ENCODE results near the gene ATF5. TPM values are rescaled to one million over a fixed set of nuclear protein-coding genes. Genes with fewer than 3 reads are reported as not detected.
A peak's percentile ranks its signal among the peaks of the same experiment; 100 is the strongest.

The ATF5 gene
- total and polyA plus RNA-seq, 12 donors = 6.4 to 33.8 (median 9.9) TPM

DNA sequence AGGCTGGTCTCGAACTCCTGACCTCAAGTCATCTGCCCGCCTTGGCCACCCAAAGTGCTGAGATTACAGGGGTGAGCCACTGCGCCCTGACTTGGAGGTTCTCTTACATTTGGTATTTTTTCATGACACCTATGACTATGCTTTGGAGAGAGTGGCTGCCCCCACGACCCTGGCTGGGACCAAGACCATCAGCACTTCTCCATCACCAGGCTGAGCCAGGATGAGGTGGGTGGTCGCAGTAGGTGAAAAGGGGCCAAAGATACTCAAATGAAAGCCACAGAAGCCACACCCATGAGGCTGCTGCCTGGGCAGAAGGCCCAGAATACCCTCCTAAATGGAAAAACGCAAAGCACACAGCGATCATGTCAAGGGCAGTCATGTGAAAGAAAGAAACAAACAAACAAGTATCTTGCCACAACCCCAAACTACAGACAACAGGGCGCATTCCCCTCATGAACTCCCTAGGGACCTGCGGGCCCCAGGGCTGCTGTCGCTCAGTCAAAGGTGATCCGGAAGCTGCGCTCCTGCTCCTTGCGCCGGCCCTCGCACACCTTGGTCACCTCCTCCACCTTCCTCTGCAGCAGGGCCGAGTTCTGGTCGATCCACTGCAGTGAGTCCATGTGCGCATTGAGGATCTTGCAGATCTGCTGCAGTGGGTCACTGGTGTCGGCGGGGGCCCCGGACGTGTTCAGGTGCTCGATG, 21.1 kb upstream of the ATF5 start:
- Histone ChIP-seq H3K4me3 (no peak overlapping the region), H3K9me3 (no peaks in the 10 kb centered on the region), H3K4me1 (peaks cover 0 to 37% (median 8%) of the 10 kb centered on the region in 9 donors), H3K27ac (no peak overlapping the region), H3K36me3 (peaks cover 0 to 59% (median 12%) of the 10 kb centered on the region in 9 donors), H3K27me3 (no peaks in the 10 kb centered on the region)
- TF ChIP-seq, protein P1, sequence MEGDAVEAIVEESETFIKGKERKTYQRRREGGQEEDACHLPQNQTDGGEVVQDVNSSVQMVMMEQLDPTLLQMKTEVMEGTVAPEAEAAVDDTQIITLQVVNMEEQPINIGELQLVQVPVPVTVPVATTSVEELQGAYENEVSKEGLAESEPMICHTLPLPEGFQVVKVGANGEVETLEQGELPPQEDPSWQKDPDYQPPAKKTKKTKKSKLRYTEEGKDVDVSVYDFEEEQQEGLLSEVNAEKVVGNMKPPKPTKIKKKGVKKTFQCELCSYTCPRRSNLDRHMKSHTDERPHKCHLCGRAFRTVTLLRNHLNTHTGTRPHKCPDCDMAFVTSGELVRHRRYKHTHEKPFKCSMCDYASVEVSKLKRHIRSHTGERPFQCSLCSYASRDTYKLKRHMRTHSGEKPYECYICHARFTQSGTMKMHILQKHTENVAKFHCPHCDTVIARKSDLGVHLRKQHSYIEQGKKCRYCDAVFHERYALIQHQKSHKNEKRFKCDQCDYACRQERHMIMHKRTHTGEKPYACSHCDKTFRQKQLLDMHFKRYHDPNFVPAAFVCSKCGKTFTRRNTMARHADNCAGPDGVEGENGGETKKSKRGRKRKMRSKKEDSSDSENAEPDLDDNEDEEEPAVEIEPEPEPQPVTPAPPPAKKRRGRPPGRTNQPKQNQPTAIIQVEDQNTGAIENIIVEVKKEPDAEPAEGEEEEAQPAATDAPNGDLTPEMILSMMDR (IDR thresholded peaks at IDR 0.05) = no peak
- ATAC-seq = no peak
- no peak for DNase-seq
- intact Hi-C loops (cut with DNase I) = no loop called here
- 91 to 96% methylated on average over 23 of the region's 23 CpGs for WGBS, 2 donors

DNA sequence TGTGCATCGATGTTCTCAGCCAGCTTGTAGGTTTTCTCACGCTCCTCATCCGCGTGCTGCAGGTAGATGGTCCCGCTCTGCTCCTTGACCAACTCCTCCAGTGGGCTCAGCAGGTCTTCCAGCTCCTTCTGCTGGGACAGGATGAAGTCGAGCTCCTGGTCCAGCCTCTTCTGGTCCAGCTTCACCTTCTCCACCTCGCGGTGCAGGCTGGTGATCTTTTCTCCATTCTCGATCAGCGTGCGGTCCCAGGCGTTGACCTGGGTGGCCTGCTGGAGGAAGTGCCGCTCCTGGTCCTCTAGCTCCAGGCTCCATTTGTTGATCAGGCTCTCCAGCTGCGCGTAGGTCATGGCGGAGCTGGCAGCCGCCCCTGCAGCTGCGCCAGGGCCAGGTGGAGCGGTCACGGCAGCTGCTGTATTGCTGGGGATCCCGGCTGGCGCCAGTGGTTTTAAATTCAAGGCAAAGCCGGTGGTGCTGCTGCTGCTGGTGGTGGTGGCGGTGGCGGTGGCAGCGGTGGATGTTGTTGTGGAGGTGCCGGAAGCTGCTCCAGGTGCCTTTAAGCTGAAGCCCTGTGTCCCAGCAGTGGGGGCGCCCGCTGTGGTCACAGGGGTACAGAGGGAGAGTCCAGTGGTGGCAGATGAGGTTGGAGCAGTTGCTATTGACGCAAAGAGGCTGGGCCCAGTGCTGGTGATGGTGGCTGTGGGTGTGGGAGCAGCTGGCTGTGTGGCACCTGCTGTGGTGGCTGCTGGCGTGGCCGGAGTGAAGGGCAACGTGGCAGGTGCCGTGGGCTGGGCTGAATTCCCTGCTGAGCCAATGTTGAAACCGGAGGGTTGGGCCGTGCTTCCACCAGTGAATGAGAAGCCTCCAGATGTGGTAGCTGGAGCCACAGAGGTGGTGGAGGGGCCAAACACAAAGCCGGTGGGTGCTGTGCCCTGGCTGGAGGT, 20.3 kb upstream of the ATF5 start:
- Histone ChIP-seq H3K4me3 (no peak overlapping the region), H3K27me3 (no peaks in the 10 kb centered on the region), H3K9me3 (no peaks in the 10 kb centered on the region), H3K27ac (no peak overlapping the region), H3K36me3 (peaks cover 0 to 68% (median 12%) of the 10 kb centered on the region in 9 donors), H3K4me1 (peaks cover 0 to 38% (median 8%) of the 10 kb centered on the region in 9 donors)
- intact Hi-C loops (cut with DNase I) = no loop called here
- DNase-seq (no peak), ATAC-seq (no peak)
- WGBS, 2 donors = 96 to 98% methylated on average over 37 of the region's 37 CpGs
- TF ChIP-seq, protein P1 (IDR thresholded peaks at IDR 0.05) = no peak

DNA sequence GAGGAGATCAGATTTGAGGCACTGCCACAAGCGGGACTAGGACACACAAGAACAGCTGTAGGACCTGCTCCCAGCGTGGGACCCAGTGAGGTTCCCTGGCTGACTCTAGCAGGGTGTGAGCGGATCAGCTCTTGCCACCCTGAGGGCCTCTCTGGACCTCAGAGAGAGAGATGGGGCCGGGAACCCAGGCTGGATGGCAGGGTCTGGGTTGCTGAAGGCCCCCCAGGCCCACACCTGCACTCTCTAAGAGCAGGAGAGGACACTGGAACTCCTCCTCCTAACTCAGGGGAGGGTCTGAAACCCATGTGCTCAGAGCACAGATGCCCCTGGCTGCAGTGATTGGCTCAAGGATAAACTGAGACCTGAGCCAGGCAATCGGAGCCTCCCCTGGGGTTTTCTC, 18.8 kb upstream of the ATF5 start:
- H3K27ac ChIP-seq = peak overlapping the region in 2 of 10 donors; percentile 62 to 83
- H3K36me3 ChIP-seq = peaks cover 0 to 82% (median 13%) of the 10 kb centered on the region in 9 donors
- TF ChIP-seq, protein P1 (IDR thresholded peaks at IDR 0.05) = no peak
- H3K4me1 ChIP-seq = peaks cover 0 to 28% (median 8%) of the 10 kb centered on the region in 9 donors
- peaks cover 0 to 1% (median 0%) of the 10 kb centered on the region in 11 donors for H3K9me3 ChIP-seq
- no peak overlapping the region for H3K4me3 ChIP-seq
- no peaks in the 10 kb centered on the region for H3K27me3 ChIP-seq
- ATAC-seq (peak in 1 of 8 donors; percentile 14), DNase-seq (no peak)
- 94 to 99% methylated on average over 5 of the region's 5 CpGs for WGBS, 2 donors
- intact Hi-C loops (cut with DNase I) = no loop called here

DNA sequence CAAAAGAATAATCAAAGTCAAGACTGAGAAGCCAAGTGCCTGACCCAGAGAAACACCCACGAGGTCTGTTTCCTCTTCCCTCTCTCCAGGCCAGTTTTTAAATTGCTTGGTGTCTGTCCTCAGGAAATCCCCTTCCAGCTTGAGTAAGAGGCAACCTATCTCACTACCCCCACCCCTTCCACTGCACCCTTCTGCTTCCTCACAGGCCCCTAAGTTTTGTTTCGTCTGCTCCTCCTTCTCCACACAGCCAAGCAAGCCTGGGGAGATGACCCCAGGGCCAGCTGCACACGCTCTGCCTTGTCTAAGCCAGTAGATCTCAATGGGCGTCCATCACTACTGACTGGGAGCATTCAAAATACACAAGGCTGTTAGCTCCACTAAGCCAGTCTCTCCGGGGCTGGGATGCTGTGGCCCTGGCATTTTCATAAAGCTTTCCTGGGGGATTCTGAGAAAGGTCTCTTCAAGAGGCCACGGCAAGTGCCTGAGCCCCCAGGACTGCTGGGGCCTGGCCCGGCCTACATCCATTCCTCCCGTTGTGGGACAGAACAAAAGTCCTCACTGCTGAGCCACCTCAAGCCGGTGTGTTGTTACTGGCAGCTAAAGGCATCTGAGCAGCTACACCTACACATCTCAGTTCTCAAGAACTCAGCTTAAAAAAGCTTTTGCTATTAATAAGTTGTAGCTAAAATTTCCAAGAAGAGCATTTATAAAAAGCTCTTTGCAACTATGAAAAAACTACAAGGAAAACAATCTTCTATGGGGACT, 17.4 kb upstream of the ATF5 start:
- H3K36me3 ChIP-seq = peaks cover 0 to 90% (median 16%) of the 10 kb centered on the region in 9 donors
- TF ChIP-seq, protein P1 (IDR thresholded peaks at IDR 0.05) = no peak
- H3K4me1 ChIP-seq = peaks cover 0 to 30% (median 8%) of the 10 kb centered on the region in 9 donors
- intact Hi-C loops (cut with DNase I) = no loop called here
- no peak overlapping the region for H3K4me3 ChIP-seq
- no peak for DNase-seq
- ATAC-seq = peak in 7 of 8 donors; percentile 29 to 47 (median 38)
- H3K27ac ChIP-seq = peak overlapping the region in 5 of 10 donors; percentile 15 to 83 (median 40)
- no peaks in the 10 kb centered on the region for H3K27me3 ChIP-seq
- H3K9me3 ChIP-seq = peaks cover 0 to 5% (median 0%) of the 10 kb centered on the region in 11 donors
- 65% methylated on average over 9 of the region's 9 CpGs for WGBS, 2 donors

Measured in heart right ventricle (tissue), 16 donors.